Thoracic aorta endothelial cell (primary cell): Measurements from ENCODE around the gene MRPL28. TPM values are rescaled to one million over a fixed set of nuclear protein-coding genes. Genes with fewer than 3 reads are reported as not detected.

Experiments
- total RNA-seq: library from RNA; depleted of rRNA; stranded (reverse); fragments of >200 nt; gene quantifications from 2 replicates; pipeline ENCODE4 v1.2.3, GENCODE V29; 2012

The MRPL28 gene
- 85.0 and 90.7 TPM in 2 replicates for total RNA-seq

GRCh38 chr16:370443-370842 is at the start of gene MRPL28:
MRPL28 (minus strand) TSS chr16:370538; CDS start chr16:370218, 320 bp downstream.

GRCh38 chr16:401468-402348 is 31.4 kb upstream of the MRPL28 start, which contains the start of gene DECR2:
DECR2 (plus strand) TSS chr16:401885; CDS start chr16:401964, 79 bp downstream.

GRCh38 chr16:397135-397661 is 26.9 kb upstream of the MRPL28 start, which contains the start of gene NME4:
NME4 (plus strand) TSS chr16:397199; CDS start chr16:397223, 24 bp downstream.

GRCh38 chr16:381789-382717 is 11.7 kb upstream of the MRPL28 start, which contains the start of gene PGAP6:
PGAP6 (minus strand) TSS chr16:381978; CDS start chr16:381821, 157 bp downstream.

GRCh38 chr16:352547-353403 is 17.6 kb downstream of the MRPL28 start, which contains the start of gene AXIN1:
AXIN1 (minus strand) TSS chr16:352723; CDS start chr16:347025, 5,698 bp downstream.

Other genes with a start within 250 kb of the MRPL28 start
- 10.1 and 14.4 TPM in 2 replicates for gene NPRL3, start 231.9 kb downstream of the MRPL28 start, total RNA-seq
- not detected in 2 replicates for gene HBZ, start 217.9 kb downstream of the MRPL28 start, total RNA-seq
- gene HBM, start 204.6 kb downstream of the MRPL28 start, total RNA-seq, result not detected in 2 replicates
- not detected in 2 replicates for gene HBA2, start 197.7 kb downstream of the MRPL28 start, total RNA-seq
- gene HBA1, start 193.9 kb downstream of the MRPL28 start, total RNA-seq, result not detected in 2 replicates
- gene HBQ1, start 190.1 kb downstream of the MRPL28 start, total RNA-seq, result 0.40 TPM in 1 of 2 replicates, not detected in the other
- gene LUC7L, start 141.1 kb downstream of the MRPL28 start, total RNA-seq, result 67.2 and 67.8 TPM in 2 replicates
- 62.6 and 66.9 TPM in 2 replicates for gene FAM234A, start 135.7 kb downstream of the MRPL28 start, total RNA-seq
- 3.1 and 3.6 TPM in 2 replicates for gene RGS11, start 94.6 kb downstream of the MRPL28 start, total RNA-seq
- 0.79 and 1.7 TPM in 2 replicates for gene ARHGDIG, start 89.9 kb downstream of the MRPL28 start, total RNA-seq
- 0.29 and 0.66 TPM in 2 replicates for gene PDIA2, start 87.4 kb downstream of the MRPL28 start, total RNA-seq
- 19.8 and 20.8 TPM in 2 replicates for gene AXIN1, start 17.8 kb downstream of the MRPL28 start, total RNA-seq
- 56.7 and 57.8 TPM in 2 replicates for gene PGAP6, start 11.4 kb upstream of the MRPL28 start, total RNA-seq
- gene NME4, start 26.7 kb upstream of the MRPL28 start, total RNA-seq, result 71.9 and 83.6 TPM in 2 replicates
- 12.2 and 16.1 TPM in 2 replicates for gene DECR2, start 31.3 kb upstream of the MRPL28 start, total RNA-seq
- gene RAB11FIP3, start 55.1 kb upstream of the MRPL28 start, total RNA-seq, result 34.2 and 39.8 TPM in 2 replicates
- 42.2 and 70.2 TPM in 2 replicates for gene CAPN15, start 157.2 kb upstream of the MRPL28 start, total RNA-seq
- 0.07 TPM in 1 of 2 replicates, not detected in the other for gene PRR35, start 189.9 kb upstream of the MRPL28 start, total RNA-seq
- 0.86 and 1.1 TPM in 2 replicates for gene NHLRC4, start 196.5 kb upstream of the MRPL28 start, total RNA-seq
- gene PIGQ, start 199.4 kb upstream of the MRPL28 start, total RNA-seq, result 24.9 and 30.7 TPM in 2 replicates
- 11.2 and 13.9 TPM in 2 replicates for gene RAB40C, start 219.5 kb upstream of the MRPL28 start, total RNA-seq